ENCODE data around the gene ZNF200. TPM values are rescaled to one million over a fixed set of nuclear protein-coding genes. Genes with fewer than 3 reads are reported as not detected.

Gene ZNF200
- total and polyA plus RNA-seq, 4 experiments from 2014 or later, result 6.7 to 29.2 (median 19.6) TPM

- intact Hi-C loops (cut with micrococcal nuclease), result loop anchor here (1.0 to 2.0 kb wide), 9 partner anchors 18 to 236 kb away; partner anchors contain the start of genes TIGD7, ZNF174, ZNF200 and ZNF75A
- Mint-ChIP-seq H3K4me3 (peak overlapping the region; percentile 88 to 98 (median 90)), H3K27ac (peak overlapping the region; percentile 90 to 96 (median 93)), H3K36me3 (peaks cover 22 to 41% of the 10 kb centered on the region in 2 donors), H3K27me3 (no peaks in the 10 kb centered on the region), H3K4me1 (peaks cover 23 to 46% (median 33%) of the 10 kb centered on the region in 4 donors), H3K9me3 (peaks cover 0 to 29% (median 5%) of the 10 kb centered on the region in 8 donors)
- ChIA-PET POLR2A (ENCODE audit: partially characterized antibody) (interaction anchor here (0.6 to 6.4 kb wide), 28 partner anchors 8 to 310 kb away, joined by 3 to 80 read pairs (median 6); partner anchors contain the start of genes CLUAP1, NAA60, OR1F1 and TIGD7), CTCF (ENCODE audit: partially characterized antibody) (interaction anchor here (1.7 kb wide), 1 partner anchor 92 kb away, joined by 4 read pairs; no protein-coding TSS in a partner anchor)
- Histone ChIP-seq H3K27ac (ENCODE audit: low read depth, low read length) (peak overlapping the region; percentile 92), H3K4me3 (ENCODE audit: low read length in 2 of 2) (peak overlapping the region; percentile 12 to 95), H3K36me3 (ENCODE audit: insufficient read depth, low read length) (no peaks in the 10 kb centered on the region), H3K4me1 (ENCODE audit: insufficient read depth, low read length) (peaks cover 25% of the 10 kb centered on the region), H3K9me3 (ENCODE audit: control insufficient read depth in 1 of 2, low read length in 2 of 2) (no peaks in the 10 kb centered on the region), H3K27me3 (ENCODE audit: insufficient read depth, low read length) (no peaks in the 10 kb centered on the region)
- DNase-seq, result peak; percentile 93 to 96 (median 95)
Measured at GRCh38 chr16:3264137-3265036, 29.4 kb upstream of the ZNF200 start.

- no peaks in the 10 kb centered on the region for H3K36me3 ChIP-seq (ENCODE audit: insufficient read depth, low read length)
- no peak overlapping the region for H3K4me3 ChIP-seq (ENCODE audit: low read length in 2 of 2)
- peak overlapping the region; percentile 81 to 96 (median 92) for H3K27ac Mint-ChIP-seq
- ChIA-PET POLR2A (ENCODE audit: partially characterized antibody) (interaction anchor here (0.9 to 6.4 kb wide), 15 partner anchors 8 to 238 kb away, joined by 3 to 80 read pairs (median 12); partner anchors contain the start of genes CLUAP1, TIGD7, ZNF174 and ZNF200), CTCF (ENCODE audit: partially characterized antibody) (interaction anchor here (0.6 to 1.4 kb wide), 4 partner anchors 131 to 204 kb away, joined by 3 read pairs; no protein-coding TSS in a partner anchor)
- no peaks in the 10 kb centered on the region for H3K9me3 ChIP-seq (ENCODE audit: control insufficient read depth in 1 of 2, low read length in 2 of 2)
- no peak for DNase-seq
- H3K27me3 Mint-ChIP-seq, result no peaks in the 10 kb centered on the region
- H3K4me3 Mint-ChIP-seq, result peak overlapping the region in 7 of 8 donors; percentile 54 to 98 (median 75)
- H3K4me1 ChIP-seq (ENCODE audit: insufficient read depth, low read length), result peaks cover 25% of the 10 kb centered on the region
- intact Hi-C loops (cut with micrococcal nuclease), result no loop called here
- H3K36me3 Mint-ChIP-seq, result peaks cover 11 to 34% of the 10 kb centered on the region in 2 donors
- H3K4me1 Mint-ChIP-seq, result peaks cover 22 to 46% (median 33%) of the 10 kb centered on the region in 4 donors
- no peaks in the 10 kb centered on the region for H3K27me3 ChIP-seq (ENCODE audit: insufficient read depth, low read length)
- H3K27ac ChIP-seq (ENCODE audit: low read depth, low read length), result peak overlapping the region; percentile 92
- peaks cover 0 to 16% (median 1%) of the 10 kb centered on the region in 8 donors for H3K9me3 Mint-ChIP-seq
Measured at GRCh38 chr16:3262517-3262916, 27.6 kb upstream of the ZNF200 start.

GRCh38 chr16:3259836-3260235, 24.9 kb upstream of the ZNF200 start:
- no peak overlapping the region for H3K4me3 ChIP-seq (ENCODE audit: low read length in 2 of 2)
- no peaks in the 10 kb centered on the region for H3K9me3 ChIP-seq (ENCODE audit: control insufficient read depth in 1 of 2, low read length in 2 of 2)
- POLR2A ChIA-PET (ENCODE audit: partially characterized antibody), result interaction anchor here (1.6 kb wide), 1 partner anchor 141 kb away, joined by 4 read pairs; the partner anchor contains the start of genes ZNF174 and ZSCAN32
- no peak for DNase-seq
- CTCF ChIA-PET (ENCODE audit: partially characterized antibody), result no interaction called here
- Mint-ChIP-seq H3K9me3 (peaks cover 0 to 5% (median 1%) of the 10 kb centered on the region in 8 donors), H3K4me1 (peaks cover 16 to 29% (median 23%) of the 10 kb centered on the region in 4 donors), H3K4me3 (no peak overlapping the region), H3K27me3 (no peaks in the 10 kb centered on the region), H3K36me3 (peaks cover 0 to 15% of the 10 kb centered on the region in 2 donors), H3K27ac (no peak overlapping the region)
- H3K4me1 ChIP-seq (ENCODE audit: insufficient read depth, low read length), result peaks cover 15% of the 10 kb centered on the region
- H3K36me3 ChIP-seq (ENCODE audit: insufficient read depth, low read length), result no peaks in the 10 kb centered on the region
- H3K27me3 ChIP-seq (ENCODE audit: insufficient read depth, low read length), result no peaks in the 10 kb centered on the region
- H3K27ac ChIP-seq (ENCODE audit: low read depth, low read length), result no peak overlapping the region
- intact Hi-C loops (cut with micrococcal nuclease), result no loop called here

- Mint-ChIP-seq H3K4me3 (no peak overlapping the region), H3K36me3 (no peaks in the 10 kb centered on the region), H3K27me3 (peaks cover 0 to 2% of the 10 kb centered on the region in 2 donors), H3K9me3 (peaks cover 0 to 2% (median 0%) of the 10 kb centered on the region in 8 donors), H3K4me1 (peaks cover 3 to 5% (median 4%) of the 10 kb centered on the region in 4 donors), H3K27ac (no peak overlapping the region)
- Histone ChIP-seq H3K4me1 (ENCODE audit: insufficient read depth, low read length) (no peaks in the 10 kb centered on the region), H3K4me3 (ENCODE audit: low read length in 2 of 2) (no peak overlapping the region), H3K36me3 (ENCODE audit: insufficient read depth, low read length) (no peaks in the 10 kb centered on the region), H3K27me3 (ENCODE audit: insufficient read depth, low read length) (no peaks in the 10 kb centered on the region), H3K27ac (ENCODE audit: low read depth, low read length) (no peak overlapping the region), H3K9me3 (ENCODE audit: control insufficient read depth in 1 of 2, low read length in 2 of 2) (no peaks in the 10 kb centered on the region)
- CTCF ChIA-PET (ENCODE audit: partially characterized antibody), result interaction anchor here (1.5 kb wide), 1 partner anchor 26 kb away, joined by 3 read pairs; no protein-coding TSS in a partner anchor
- POLR2A ChIA-PET (ENCODE audit: partially characterized antibody), result no interaction called here
- DNase-seq, result no peak
- intact Hi-C loops (cut with micrococcal nuclease), result no loop called here
Measured at GRCh38 chr16:3256866-3257465, 22.0 kb upstream of the ZNF200 start.

- Histone ChIP-seq H3K36me3 (ENCODE audit: insufficient read depth, low read length) (no peaks in the 10 kb centered on the region), H3K27ac (ENCODE audit: low read depth, low read length) (no peak within 1 kb of the TSS), H3K4me3 (ENCODE audit: low read length in 2 of 2) (no peak within 1 kb of the TSS), H3K27me3 (ENCODE audit: insufficient read depth, low read length) (no peaks in the 10 kb centered on the region), H3K4me1 (ENCODE audit: insufficient read depth, low read length) (no peaks in the 10 kb centered on the region), H3K9me3 (ENCODE audit: control insufficient read depth in 1 of 2, low read length in 2 of 2) (no peaks in the 10 kb centered on the region)
- DNase-seq, result no peak
- H3K4me1 Mint-ChIP-seq, result peaks cover 0 to 2% (median under 1%) of the 10 kb centered on the region in 4 donors
- ChIA-PET POLR2A (ENCODE audit: partially characterized antibody) (interaction anchor here (0.7 kb wide), 1 partner anchor 8 kb away, joined by 5 read pairs; no protein-coding TSS in a partner anchor), CTCF (ENCODE audit: partially characterized antibody) (no interaction called here)
- peaks cover 0 to 2% of the 10 kb centered on the region in 2 donors for H3K27me3 Mint-ChIP-seq
- H3K27ac Mint-ChIP-seq, result no peak within 1 kb of the TSS
- H3K4me3 Mint-ChIP-seq, result no peak within 1 kb of the TSS
- no peaks in the 10 kb centered on the region for H3K36me3 Mint-ChIP-seq
- H3K9me3 Mint-ChIP-seq, result no peaks in the 10 kb centered on the region
- intact Hi-C loops (cut with micrococcal nuclease), result no loop called here
Measured at GRCh38 chr16:3256146-3256865, 21.3 kb upstream of the ZNF200 start, which contains the start of gene MEFV. TSS of gene MEFV (minus strand) at chr16:3256633. CDS start at chr16:3256587, 46 bp downstream.

- Mint-ChIP-seq H3K4me3 (no peak overlapping the region), H3K27ac (no peak overlapping the region), H3K9me3 (no peaks in the 10 kb centered on the region), H3K27me3 (peaks cover 0 to 2% of the 10 kb centered on the region in 2 donors), H3K36me3 (no peaks in the 10 kb centered on the region), H3K4me1 (peaks cover 0 to 1% (median 0%) of the 10 kb centered on the region in 4 donors)
- ChIA-PET CTCF (ENCODE audit: partially characterized antibody) (no interaction called here), POLR2A (ENCODE audit: partially characterized antibody) (interaction anchor here (2.3 kb wide), 1 partner anchor 9 kb away, joined by 9 read pairs; no protein-coding TSS in a partner anchor)
- Histone ChIP-seq H3K9me3 (ENCODE audit: control insufficient read depth in 1 of 2, low read length in 2 of 2) (no peaks in the 10 kb centered on the region), H3K4me3 (ENCODE audit: low read length in 2 of 2) (no peak overlapping the region), H3K4me1 (ENCODE audit: insufficient read depth, low read length) (no peaks in the 10 kb centered on the region), H3K27ac (ENCODE audit: low read depth, low read length) (no peak overlapping the region), H3K36me3 (ENCODE audit: insufficient read depth, low read length) (no peaks in the 10 kb centered on the region), H3K27me3 (ENCODE audit: insufficient read depth, low read length) (no peaks in the 10 kb centered on the region)
- DNase-seq, result no peak
- intact Hi-C loops (cut with micrococcal nuclease), result no loop called here
Measured at GRCh38 chr16:3254309-3254708, 19.4 kb upstream of the ZNF200 start.

Measured in CD4-positive, alpha-beta memory T cell (primary cell).